ENCODE results near the gene PTPRN. TPM values are rescaled to one million over a fixed set of nuclear protein-coding genes. Genes with fewer than 3 reads are reported as not detected.
A peak's percentile ranks its signal among the peaks of the same experiment; 100 is the strongest.
"Not testable (repeated sequence)": the region's sequence is repeated elsewhere in the genome, so short reads cannot be mapped to it uniquely, and the experiment has no call there.

Gene PTPRN
- total RNA-seq, 2 donors from 2014 or later = 0.09 to 3.1 TPM

- DNase-seq (ENCODE audit: low spot score in 2 of 2) = no peak
- Mint-ChIP-seq H3K27ac (no peak overlapping the region), H3K36me3 (no peaks in the 10 kb centered on the region), H3K9me3 (no peaks in the 10 kb centered on the region)
- no peak for ATAC-seq
These were observed 14.2 kb upstream of the PTPRN start for GRCh38 chr2:219323434-219323833.

DNA sequence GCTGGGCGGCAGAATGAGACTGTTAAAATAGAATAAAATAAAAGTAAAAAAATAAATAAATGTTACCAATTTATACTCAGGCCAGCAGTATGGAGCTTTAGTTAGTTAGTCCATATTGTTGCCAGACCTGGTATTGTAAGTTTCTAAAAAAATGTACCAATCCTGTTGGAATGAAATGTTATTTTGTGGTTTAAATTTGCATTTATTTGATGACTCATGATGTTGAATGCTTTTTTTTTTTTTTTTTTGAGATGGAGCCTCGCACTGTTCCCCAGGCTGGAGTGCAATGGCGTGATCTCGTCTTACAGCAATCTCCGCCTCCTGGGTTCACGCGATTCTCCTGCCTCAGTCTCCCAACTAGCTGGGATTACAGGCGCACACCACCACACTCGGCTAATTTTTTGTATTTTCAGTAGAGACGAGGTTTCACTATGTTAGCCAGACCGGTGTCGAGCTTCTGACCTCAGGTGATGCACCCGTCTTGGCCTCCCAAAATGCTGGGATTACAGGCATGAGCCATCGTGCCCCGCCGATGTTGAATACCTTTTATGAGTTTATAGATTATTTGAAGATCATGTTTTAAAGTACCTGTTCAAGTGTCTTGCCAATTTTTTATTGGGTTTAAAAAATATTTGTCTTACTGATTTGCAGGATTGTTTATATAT, 5.7 kb upstream of the PTPRN start:
- no peaks in the 10 kb centered on the region for H3K36me3 Mint-ChIP-seq
- no peak for ATAC-seq
- H3K27ac Mint-ChIP-seq = no peak overlapping the region

GRCh38 chr2:219312683-219313263, 3.6 kb upstream of the PTPRN start:
- DNase-seq (ENCODE audit: low spot score in 2 of 2); H3K36me3 Mint-ChIP-seq; ATAC-seq; H3K9me3 Mint-ChIP-seq; H3K27ac Mint-ChIP-seq: not testable (repeated sequence)

More for the DNA sequence above, 5.7 kb upstream of the PTPRN start:
- peaks cover 0 to 5% of the 10 kb centered on the region in 2 donors for H3K9me3 Mint-ChIP-seq
- DNase-seq (ENCODE audit: low spot score in 2 of 2) = no peak

GRCh38 chr2:219308142-219309101, 779 bp downstream of the PTPRN start:
- Mint-ChIP-seq H3K36me3 (no peaks in the 10 kb centered on the region), H3K9me3 (peaks cover 0 to 3% of the 10 kb centered on the region in 2 donors), H3K27ac (no peak overlapping the region)
- ATAC-seq = peak; percentile 81
- DNase-seq (ENCODE audit: low spot score in 2 of 2) = peak in 1 of 2 donors; percentile 84

- H3K36me3 Mint-ChIP-seq = no peaks in the 10 kb centered on the region
- ATAC-seq = no peak
- no peak for DNase-seq (ENCODE audit: low spot score in 2 of 2)
- H3K9me3 Mint-ChIP-seq = no peaks in the 10 kb centered on the region
- no peak overlapping the region for H3K27ac Mint-ChIP-seq
These were observed 3.2 kb downstream of the PTPRN start for GRCh38 chr2:219306047-219306446.

- H3K27ac Mint-ChIP-seq = no peak overlapping the region
- ATAC-seq (no peak), DNase-seq (ENCODE audit: low spot score in 2 of 2) (no peak)
- H3K36me3 Mint-ChIP-seq = no peaks in the 10 kb centered on the region
- no peaks in the 10 kb centered on the region for H3K9me3 Mint-ChIP-seq
These were observed 5.0 kb downstream of the PTPRN start for GRCh38 chr2:219304223-219304622.

GRCh38 chr2:219302412-219302968, 6.7 kb downstream of the PTPRN start:
- Mint-ChIP-seq H3K27ac (no peak overlapping the region), H3K9me3 (no peaks in the 10 kb centered on the region), H3K36me3 (no peaks in the 10 kb centered on the region)
- ATAC-seq (no peak), DNase-seq (ENCODE audit: low spot score in 2 of 2) (no peak)

GRCh38 chr2:219300022-219300421, 9.2 kb downstream of the PTPRN start:
- H3K9me3 Mint-ChIP-seq = no peaks in the 10 kb centered on the region
- ATAC-seq = no peak

DNA sequence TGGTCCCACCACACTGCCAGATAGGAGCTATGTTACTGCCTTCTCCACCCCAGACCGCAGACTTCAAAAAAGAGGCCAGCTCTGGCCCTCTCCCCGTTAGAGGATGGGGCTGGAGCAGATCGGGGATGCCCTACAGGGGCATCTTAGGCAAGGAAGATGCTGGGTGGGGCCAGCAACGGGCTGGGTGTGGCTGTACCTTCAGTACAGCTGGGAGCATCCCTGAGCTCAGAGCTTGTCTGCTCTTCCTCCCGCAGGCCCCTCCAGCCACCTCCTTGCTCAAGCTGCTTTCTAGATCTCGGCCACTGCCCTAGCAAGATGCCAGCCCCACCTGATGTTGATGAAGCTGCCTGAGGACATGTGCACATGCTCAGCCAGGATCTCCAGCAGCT, 9.8 kb downstream of the PTPRN start:
- no peak for ATAC-seq

More at GRCh38 chr2:219300022-219300421, 9.2 kb downstream of the PTPRN start:
- H3K36me3 Mint-ChIP-seq = no peaks in the 10 kb centered on the region
- no peak for DNase-seq (ENCODE audit: low spot score in 2 of 2)
- H3K27ac Mint-ChIP-seq = no peak overlapping the region

GRCh38 chr2:219298759-219299371, 10.3 kb downstream of the PTPRN start:
- no peaks in the 10 kb centered on the region for H3K36me3 Mint-ChIP-seq
- no peaks in the 10 kb centered on the region for H3K9me3 Mint-ChIP-seq
- DNase-seq (ENCODE audit: low spot score in 2 of 2) (peak; percentile 84 to 96), ATAC-seq (peak; percentile 67 to 68)
- H3K27ac Mint-ChIP-seq = peak overlapping the region in 1 of 2 donors; percentile 60

More for the DNA sequence above, 9.8 kb downstream of the PTPRN start:
- no peaks in the 10 kb centered on the region for H3K36me3 Mint-ChIP-seq
- peak overlapping the region in 1 of 2 donors; percentile 60 for H3K27ac Mint-ChIP-seq
- no peak for DNase-seq (ENCODE audit: low spot score in 2 of 2)
- no peaks in the 10 kb centered on the region for H3K9me3 Mint-ChIP-seq

DNA sequence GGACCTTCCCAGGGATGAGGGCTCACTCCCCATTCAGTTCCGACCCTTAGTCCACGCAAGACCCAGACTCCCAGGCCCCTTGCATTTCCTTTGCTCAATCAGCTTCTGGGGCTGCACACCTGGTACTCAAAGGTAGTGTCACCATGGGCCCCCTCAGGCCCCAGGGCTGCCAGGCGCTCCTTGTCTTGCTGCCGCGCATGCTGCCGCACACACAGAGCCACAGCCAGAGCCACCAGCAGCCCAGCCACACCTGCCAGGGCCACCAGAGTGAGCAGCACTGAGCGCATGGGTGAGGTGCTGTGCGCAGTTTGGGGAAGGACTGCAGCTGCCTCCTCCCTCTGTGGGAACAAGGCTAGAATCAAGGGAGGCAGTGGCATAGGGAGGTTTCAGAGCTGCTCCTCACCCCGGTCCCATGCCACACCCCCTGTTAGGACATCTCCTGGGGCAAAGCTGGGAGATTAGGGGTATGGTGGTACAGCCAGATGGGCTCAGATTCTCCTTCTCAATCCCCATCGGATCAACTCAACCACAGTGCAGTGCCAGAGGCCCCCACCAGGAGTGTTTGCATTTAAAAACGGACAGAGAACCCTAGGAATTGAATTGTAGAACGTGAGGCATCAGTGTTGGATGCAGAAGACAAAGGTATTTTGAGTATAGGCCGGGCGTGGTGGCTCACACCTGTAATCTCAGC, 11.3 kb downstream of the PTPRN start:
- no peak for ATAC-seq
- no peak overlapping the region for H3K27ac Mint-ChIP-seq
- no peaks in the 10 kb centered on the region for H3K36me3 Mint-ChIP-seq
- DNase-seq (ENCODE audit: low spot score in 2 of 2) = no peak
- no peaks in the 10 kb centered on the region for H3K9me3 Mint-ChIP-seq

DNA sequence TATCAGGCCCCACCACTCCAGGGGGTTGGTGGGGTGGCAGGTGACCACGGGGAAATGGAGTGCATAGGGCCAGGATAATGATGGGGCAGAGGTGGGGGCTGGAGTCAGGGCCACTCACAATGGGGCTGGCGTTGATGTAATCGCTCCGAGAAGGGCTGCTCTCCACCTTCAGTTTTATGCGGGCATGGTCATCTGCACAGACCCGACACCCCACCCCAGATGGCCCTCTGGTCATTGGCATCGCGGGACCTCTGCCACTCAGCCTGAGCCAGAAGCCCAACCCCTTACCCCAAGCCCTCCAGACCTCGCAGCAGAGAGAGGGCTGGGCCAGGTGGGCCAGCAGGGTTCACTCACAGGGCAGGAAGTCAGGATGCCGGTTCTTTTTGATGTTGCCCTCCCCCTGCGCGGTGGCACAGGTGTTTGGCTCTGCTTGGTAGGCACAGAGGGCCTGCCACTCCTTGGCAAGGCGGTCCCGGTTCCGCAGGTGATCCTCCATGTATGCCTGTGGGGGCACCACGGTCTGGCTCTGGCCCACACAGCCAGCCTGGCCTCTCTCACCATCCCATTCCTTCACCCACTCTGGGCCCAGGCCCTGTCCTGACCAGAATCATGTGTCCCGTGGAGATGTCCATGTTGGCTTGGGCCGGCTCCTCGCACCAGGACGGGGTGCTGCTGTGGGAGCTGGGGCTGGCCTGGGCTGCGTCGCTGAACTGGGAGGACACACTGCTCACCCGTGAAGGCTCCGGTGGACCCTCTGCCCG, 12.4 kb downstream of the PTPRN start:
- DNase-seq (ENCODE audit: low spot score in 2 of 2) (no peak), ATAC-seq (no peak)
- Mint-ChIP-seq H3K27ac (no peak overlapping the region), H3K9me3 (no peaks in the 10 kb centered on the region), H3K36me3 (no peaks in the 10 kb centered on the region)

GRCh38 chr2:219296142-219296541, 13.1 kb downstream of the PTPRN start:
- ATAC-seq = no peak

GRCh38 chr2:219294356-219295351, 14.5 kb downstream of the PTPRN start:
- H3K9me3 Mint-ChIP-seq = no peaks in the 10 kb centered on the region
- ATAC-seq (peak; percentile 87 to 88), DNase-seq (ENCODE audit: low spot score in 2 of 2) (peak; percentile 90 to 95)
- peak overlapping the region; percentile 36 to 85 for H3K27ac Mint-ChIP-seq
- H3K36me3 Mint-ChIP-seq = no peaks in the 10 kb centered on the region

More at GRCh38 chr2:219296142-219296541, 13.1 kb downstream of the PTPRN start:
- H3K9me3 Mint-ChIP-seq = no peaks in the 10 kb centered on the region
- DNase-seq (ENCODE audit: low spot score in 2 of 2) = no peak
- no peaks in the 10 kb centered on the region for H3K36me3 Mint-ChIP-seq
- no peak overlapping the region for H3K27ac Mint-ChIP-seq
